Measurements from ENCODE around the gene NUP133.
"Not testable (repeated sequence)": the region's sequence is repeated elsewhere in the genome, so short reads cannot be mapped to it uniquely, and the experiment has no call there.

NUP133 gene

GRCh38 chr1:229411434-229412055, 96.6 kb downstream of the NUP133 start:
- DNase-seq: no peak

DNA sequence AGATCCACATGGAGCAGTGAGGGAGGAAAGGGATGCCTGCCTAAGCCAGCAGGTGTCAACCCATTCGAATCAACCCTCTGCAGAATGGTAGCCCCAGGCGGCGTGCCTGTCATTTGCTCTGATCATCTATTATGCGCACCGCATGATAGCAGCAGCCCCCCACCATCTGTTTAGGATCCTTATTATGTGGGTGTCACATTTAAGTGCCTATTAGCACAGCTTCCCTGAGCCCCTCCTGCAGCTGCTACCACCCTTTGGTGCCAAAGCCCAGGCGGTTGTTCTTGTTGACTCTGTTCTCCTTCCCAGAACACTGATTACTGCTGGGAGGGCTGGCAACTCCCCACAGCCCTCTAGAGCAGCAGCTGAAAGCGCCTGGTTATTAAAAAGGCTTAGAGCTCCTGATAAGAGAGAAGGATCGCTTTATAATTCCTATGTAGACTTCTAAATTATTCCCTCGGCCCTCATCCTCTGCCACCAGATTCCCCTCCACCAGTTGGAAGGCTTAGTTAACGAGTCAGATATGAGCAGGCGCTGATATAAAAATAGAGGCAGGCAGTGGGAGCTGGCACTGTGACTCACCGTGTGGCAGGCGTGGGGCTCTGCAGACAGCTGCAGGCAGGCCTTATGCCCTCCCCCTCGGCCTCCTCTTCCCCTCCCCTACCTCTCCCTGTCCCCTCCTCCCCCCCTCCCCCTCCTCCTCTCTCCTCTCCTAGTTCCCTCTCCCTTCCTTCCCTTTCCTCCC, 97.3 kb downstream of the NUP133 start:
- no peak for DNase-seq

GRCh38 chr1:229410370-229410691, 97.8 kb downstream of the NUP133 start:
- no peak for DNase-seq

DNA sequence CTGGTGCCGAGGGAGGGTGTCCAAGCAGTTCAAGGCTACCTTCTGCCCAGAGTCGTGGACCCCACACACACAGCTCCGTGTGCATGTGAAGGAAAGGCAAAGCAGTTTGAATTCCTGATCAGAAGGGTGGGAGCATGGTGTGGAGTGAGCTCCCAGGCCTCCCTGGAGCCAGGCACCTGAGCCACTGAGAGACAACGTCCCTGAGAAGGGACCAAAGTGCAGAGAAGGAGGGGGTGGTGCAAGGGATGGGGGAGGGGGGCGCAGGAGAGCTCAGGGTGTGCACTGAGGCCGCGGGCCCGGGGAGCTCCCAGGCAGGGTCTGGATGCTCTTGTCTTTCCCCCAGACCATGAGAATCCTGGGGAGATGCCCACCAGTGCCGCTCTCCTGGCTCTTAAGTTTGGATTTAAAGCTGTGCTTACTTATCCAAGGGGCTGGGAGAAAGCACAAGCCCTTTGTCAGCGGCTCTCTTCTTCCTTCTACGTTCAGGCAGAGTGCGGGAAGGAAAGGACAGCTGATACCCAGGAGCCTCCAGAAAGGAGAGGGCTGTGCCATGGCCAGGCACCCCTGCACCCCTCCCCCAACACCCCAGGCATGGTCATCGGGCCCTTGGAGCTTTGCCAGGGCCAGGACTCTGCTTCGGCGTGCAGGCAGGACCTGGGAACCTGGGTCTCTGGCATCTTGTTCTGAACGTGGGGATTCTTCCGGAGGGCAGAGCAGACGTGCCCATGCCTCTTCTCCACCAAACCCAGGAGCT, 98.3 kb downstream of the NUP133 start:
- DNase-seq: no peak

GRCh38 chr1:229408458-229409037, 99.6 kb downstream of the NUP133 start:
- DNase-seq: no peak

- no peak for DNase-seq
These were observed 100.7 kb downstream of the NUP133 start for GRCh38 chr1:229407206-229408026.

- DNase-seq: no peak
These were observed 101.3 kb downstream of the NUP133 start for GRCh38 chr1:229406798-229407197.

- DNase-seq: no peak
These were observed 104.6 kb downstream of the NUP133 start for GRCh38 chr1:229403573-229403972.

DNA sequence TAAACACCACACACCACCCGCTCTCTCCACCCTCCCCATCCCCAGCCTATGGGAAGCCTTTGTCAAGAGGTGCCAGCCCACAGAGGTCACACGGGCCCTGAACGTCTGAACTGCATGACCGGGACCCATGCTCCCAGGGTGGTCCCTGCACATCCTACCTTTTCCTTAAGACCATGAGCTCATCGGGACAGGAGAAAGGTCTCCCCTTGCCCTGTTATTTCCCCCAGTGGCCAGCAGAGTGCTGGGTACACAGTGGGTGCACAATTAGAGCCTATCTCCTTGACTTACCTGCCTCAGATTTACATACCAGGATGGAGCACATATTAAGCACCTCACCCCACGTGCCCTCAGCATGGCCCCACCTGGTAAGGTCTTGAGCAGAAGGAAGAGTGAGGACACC, 105.1 kb downstream of the NUP133 start:
- DNase-seq: no peak

- DNase-seq: not testable (repeated sequence)
These were observed 105.8 kb downstream of the NUP133 start for GRCh38 chr1:229402329-229402728.

GRCh38 chr1:229397762-229398161, 110.4 kb downstream of the NUP133 start:
- no peak for DNase-seq

- DNase-seq: no peak
These were observed 111.4 kb downstream of the NUP133 start for GRCh38 chr1:229396585-229397206.

GRCh38 chr1:229394517-229394916, 113.6 kb downstream of the NUP133 start:
- not testable (repeated sequence) for DNase-seq

DNA sequence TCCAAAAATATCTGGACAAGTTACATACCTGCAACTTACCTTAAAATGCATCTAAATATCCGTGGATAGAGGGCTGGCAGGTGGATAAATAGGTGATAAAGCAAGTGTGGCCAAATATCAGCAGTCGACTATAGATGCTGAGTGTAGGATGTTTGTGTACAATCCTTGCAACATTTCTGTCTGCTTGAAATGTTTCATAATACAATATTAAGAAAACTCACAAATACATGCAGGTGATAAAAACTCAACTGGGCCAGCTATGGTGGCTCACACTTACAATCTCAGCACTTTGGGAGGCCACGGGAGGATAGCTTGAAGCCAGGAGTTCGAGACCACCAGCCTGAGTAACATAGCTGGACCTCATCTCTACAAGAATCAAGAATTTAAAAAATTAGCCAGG, 115.2 kb downstream of the NUP133 start:
- DNase-seq: no peak

All from activated gamma-delta T cell (primary cell).